22Rv1 (cell line): Measurements from ENCODE around the gene C1orf21.

Experiments
- H3K27ac ChIP-seq: fragments of 450-650 bp; 2 replicates; pipeline ENCODE4 v1.5.1; 2017
- CTCF ChIP-seq: fragments of 450-650 bp; IDR thresholded peaks from 2 replicates; pipeline ENCODE4 v1.5.1; 2017; ENCODE audit warnings: mild to moderate bottlenecking
- ZFX ChIP-seq: fragments of 450-650 bp; IDR thresholded peaks from 2 replicates; pipeline ENCODE4 v1.6.1; 2017; ENCODE audit warnings: antibody characterized with exemption, borderline replicate concordance

C1orf21 gene

GRCh38 chr1:184507604-184508280 lies 120.9 kb downstream of the C1orf21 start:
- TF ChIP-seq CTCF (no peak), ZFX (no peak)
- H3K27ac ChIP-seq, result no peak overlapping the region

- TF ChIP-seq ZFX (no peak), CTCF (no peak)
- H3K27ac ChIP-seq, result no peak overlapping the region
Observed at GRCh38 chr1:184509105-184509504, 122.3 kb downstream of the C1orf21 start.

DNA sequence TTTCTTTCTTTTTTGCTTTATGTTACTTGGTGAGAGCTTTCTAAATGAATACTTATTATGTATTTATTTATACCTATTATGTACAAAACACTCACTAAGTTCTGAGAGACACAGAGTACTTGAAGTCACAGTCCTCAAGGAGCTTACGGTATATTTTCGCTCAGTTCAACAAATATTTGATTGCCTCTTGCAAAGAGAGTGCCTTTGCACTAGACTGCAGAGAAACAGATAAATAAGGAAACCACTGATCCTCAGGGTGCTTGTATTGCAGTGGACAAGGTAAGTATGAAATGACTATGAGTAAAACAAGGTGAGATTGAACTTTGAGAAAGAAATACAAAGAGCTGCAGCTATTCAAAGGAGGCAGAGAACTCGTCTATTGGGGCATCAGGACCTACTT lies 123.3 kb downstream of the C1orf21 start:
- no peak overlapping the region for H3K27ac ChIP-seq
- TF ChIP-seq ZFX (no peak), CTCF (no peak)

DNA sequence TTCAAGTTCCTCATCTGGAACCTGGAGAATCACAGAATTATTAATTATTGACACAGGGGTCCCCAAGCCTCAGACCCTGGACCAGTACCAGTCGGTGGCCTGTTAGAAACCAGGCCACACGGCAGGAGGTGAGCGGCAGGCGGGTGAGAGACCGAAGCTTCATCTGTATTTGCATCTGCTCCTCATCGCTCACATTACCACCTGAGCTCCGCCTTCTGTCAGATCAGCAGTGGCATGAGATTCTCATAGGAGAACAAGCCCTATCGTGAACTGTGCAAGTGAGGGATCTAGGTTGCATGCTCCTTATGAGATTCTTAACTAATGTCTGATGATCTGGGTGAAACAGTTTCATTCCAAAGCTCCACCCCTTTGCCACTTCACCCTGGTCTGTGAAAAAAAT lies 125.9 kb downstream of the C1orf21 start:
- TF ChIP-seq ZFX, result no peak
- no peak for TF ChIP-seq CTCF
- H3K27ac ChIP-seq, result no peak overlapping the region

- TF ChIP-seq ZFX, result no peak
- TF ChIP-seq CTCF, result no peak
- H3K27ac ChIP-seq, result no peak overlapping the region
Observed at GRCh38 chr1:184513421-184513820, 126.6 kb downstream of the C1orf21 start.

GRCh38 chr1:184513966-184514365 lies 127.1 kb downstream of the C1orf21 start:
- TF ChIP-seq CTCF (no peak), ZFX (no peak)

DNA sequence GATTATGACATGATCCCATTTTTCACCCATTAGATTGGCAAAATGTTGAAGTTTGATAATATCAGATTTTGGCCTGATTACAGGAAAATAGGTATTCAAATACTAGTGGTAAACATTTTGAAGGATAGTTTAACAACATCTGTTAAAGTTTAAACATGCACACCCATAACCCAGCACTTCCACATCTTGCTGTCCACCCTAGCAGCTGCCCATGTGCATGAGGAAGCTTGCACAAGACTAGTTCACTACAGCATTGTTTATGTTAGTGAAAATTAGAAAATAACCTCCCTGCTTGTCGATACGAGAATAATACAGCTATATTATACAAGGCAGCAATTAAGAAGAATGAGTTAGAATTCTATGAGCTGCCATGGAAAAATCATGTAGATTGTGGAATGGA lies 127.6 kb downstream of the C1orf21 start:
- TF ChIP-seq ZFX, result no peak
- no peak for TF ChIP-seq CTCF
- H3K27ac ChIP-seq, result no peak overlapping the region

More at GRCh38 chr1:184513966-184514365, 127.1 kb downstream of the C1orf21 start:
- H3K27ac ChIP-seq, result no peak overlapping the region
